GM19463 (cell line): Measurements from ENCODE around the gene LMX1B.

Source experiments
- ATAC-seq: cut with Tn5 transposase; IDR thresholded peaks from one replicate; pipeline ENCODE4 v1.9.1; 2021; ENCODE audit warnings: mild to moderate bottlenecking, moderate library complexity; ENCODE audit not compliant: unreplicated experiment

LMX1B gene

DNA sequence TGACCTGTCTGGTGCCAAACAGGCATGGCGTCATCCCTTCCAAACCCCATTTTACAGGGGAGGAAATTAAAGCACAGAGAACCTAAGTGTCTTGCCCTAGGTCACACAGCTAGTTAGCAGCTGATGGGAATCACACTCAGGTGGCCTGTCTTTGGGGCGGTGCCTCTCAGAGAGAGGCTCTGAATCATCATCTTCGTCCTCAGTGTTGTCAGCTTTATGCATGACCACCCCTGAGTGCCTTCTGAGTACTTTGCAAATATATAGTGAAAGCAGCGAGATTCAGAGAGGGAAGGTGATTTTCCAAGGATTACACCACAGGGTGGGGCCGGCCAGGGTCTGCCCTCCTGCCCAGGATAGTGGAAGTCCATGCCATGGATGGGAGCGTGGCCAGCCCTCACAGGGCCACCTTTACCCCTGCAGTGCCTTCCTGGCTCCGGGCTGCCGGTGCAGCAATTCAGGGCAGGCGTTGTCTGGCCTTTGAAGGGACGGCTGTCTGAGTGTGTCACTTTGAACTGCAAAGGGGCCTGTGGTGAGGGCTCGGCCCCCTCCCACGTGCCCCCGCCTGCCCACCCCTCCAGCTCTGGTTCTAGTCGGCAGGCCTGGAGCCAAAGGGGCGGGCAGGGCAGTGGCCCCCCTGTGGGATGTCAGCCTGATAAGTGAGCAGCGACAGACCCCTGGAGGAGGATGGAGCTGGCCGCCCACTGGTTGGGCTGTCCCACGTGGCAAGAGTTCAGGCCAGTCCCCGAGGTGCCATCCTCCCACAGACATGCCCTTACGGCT lies 16.9 kb downstream of the LMX1B start:
- ATAC-seq = no peak

DNA sequence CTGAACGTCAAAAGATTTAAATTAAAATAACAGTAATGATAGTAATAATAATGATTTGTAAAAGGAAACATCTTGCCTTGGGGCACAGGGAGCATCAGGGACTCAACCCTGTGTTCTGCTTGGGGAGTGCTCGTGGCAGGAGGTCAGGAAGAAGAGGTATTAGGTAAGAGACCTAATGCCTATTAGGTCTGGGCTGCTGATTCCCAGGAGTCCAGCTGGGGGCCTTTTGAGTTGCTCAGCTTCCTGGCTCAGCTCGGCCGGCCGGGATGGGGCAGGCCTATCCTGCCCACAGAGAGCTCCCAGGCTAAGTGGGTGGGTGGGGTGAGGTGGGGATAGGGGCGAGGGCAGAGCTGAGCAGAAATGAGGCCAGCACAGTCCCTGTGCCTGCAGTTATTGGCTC lies 17.5 kb downstream of the LMX1B start:
- ATAC-seq = no peak

DNA sequence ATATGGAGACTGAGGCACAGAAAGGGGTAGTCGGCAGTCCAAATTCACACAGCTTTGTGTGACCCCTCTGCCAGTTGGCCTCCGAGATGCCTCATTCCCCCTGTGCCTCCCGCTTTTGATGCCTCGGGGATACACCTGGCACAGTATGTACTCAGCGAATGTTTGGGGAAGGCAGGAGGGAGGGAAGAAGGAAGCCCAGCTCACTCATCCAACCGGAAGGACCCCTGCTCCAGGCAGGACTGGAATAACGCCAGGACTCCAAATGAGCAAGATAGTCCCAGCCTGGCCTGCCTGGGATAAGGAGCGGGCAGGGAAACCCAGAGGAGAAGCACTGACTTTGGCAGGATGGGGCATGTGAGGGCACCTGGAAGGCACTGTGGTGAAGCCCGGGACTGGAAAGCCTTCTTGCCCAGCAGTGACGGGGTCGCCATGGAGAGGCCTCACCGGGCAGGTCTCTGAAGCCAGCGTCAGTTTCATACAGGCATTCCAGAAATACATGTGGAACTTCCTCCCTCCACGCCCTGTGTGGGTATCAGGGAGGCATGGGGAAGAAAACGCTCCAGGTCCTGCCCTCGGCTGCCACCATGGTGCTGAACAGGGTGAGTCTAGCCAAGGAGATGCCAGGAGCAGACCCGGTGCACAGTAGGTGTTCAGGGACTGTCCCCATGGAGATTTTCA lies 20.3 kb downstream of the LMX1B start:
- ATAC-seq = no peak

DNA sequence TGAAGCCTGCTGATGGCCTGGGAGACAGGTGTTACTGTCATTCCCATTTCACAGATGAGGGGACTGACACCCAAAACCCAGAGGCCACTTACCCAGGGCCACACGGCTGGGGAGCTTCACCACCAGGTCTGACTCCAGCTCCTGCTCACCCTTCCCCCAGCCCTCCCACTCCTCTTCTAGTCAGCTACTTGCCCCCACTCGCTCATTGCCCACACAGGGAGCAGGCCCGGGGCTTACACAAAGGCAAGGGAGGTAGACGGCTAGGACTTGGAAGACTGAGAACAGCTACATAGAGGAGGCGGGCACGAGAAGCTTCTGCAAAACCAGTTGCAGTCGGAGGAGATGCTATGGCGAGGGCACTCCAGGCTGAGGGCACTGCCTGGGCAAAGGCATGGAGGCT lies 21.3 kb downstream of the LMX1B start:
- ATAC-seq = no peak

DNA sequence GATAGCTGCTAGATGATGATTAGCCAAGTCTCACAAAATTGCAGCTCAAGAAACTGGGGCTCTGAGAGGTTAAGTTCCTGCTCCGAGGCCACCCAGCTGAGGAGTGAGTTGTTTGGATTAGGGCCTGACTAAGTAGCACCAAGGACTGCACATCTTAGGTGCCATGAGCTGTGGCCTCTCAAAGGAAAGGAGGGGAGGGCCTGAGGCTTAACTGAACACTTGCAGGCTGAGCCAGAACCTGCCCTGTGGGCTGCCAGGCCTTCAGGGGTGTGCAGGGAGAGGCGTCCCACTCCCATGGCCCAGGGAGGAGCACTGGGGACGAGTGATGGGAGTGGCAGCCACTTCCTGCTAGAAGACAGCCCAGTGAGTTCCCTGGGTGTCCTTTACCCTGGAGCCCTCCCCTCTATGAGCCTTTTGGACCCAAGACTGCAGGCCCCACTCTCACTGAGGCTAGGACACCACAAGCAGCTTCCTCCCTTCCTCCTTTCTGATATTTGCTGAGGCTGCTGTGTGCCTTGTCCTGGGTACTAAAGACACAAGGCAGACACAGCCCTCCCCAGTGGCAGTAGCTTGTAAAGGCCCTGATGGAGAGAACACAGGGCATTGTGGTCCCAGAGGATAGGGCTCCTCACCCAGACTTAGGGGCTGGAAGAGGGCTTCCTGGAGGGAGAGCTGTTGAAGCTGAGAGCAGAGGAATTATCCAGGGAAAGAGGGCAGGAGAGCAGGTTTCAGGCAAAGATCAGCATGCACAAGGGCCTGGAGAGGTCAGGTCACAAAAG lies 22.1 kb downstream of the LMX1B start:
- no peak for ATAC-seq

GRCh38 chr9:126636983-126637798 lies 23.5 kb downstream of the LMX1B start:
- no peak for ATAC-seq

- no peak for ATAC-seq
These were observed 24.9 kb downstream of the LMX1B start for GRCh38 chr9:126638571-126639132.

- ATAC-seq = no peak
These were observed 25.7 kb downstream of the LMX1B start for GRCh38 chr9:126639318-126640000.

GRCh38 chr9:126641118-126641851 lies 27.6 kb downstream of the LMX1B start:
- no peak for ATAC-seq

DNA sequence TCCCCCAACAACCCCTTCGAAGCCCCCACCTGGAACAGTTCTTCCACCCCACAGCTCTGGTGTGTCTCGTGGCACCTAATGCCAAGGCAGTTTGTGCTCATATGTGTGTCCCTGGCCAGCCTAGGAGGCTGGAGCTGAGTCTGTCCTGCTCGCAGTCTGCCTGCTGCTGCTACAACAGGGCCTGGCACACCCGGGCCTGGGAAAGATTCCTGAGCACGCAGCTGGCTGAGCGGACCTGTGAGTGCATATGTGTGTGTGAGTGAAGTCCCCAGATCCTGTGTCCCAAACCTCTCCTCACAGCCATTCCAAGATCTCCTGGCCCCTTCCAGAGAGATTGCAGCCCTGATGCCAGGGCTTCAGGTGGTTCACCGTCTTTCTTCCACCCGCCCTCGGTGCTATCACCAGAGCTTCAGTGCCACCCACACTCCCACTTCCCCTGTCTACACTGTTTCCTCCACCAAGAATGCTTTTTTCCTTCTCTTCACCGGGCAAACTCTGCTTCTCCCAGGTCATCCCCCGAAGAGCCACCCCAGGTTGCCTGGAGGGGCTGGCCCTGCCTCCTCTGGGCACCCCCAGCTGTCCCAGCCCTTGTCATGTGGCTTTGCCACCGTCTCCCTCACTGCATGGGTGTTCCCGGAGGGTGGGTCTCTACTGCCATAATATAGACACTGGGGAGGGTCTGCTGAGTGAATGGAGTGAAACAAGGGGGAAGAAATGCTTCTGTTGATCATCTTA lies 28.4 kb downstream of the LMX1B start:
- ATAC-seq = no peak

GRCh38 chr9:126642839-126643238 lies 29.1 kb downstream of the LMX1B start:
- no peak for ATAC-seq

GRCh38 chr9:126643945-126644527 lies 30.3 kb downstream of the LMX1B start:
- ATAC-seq = no peak

DNA sequence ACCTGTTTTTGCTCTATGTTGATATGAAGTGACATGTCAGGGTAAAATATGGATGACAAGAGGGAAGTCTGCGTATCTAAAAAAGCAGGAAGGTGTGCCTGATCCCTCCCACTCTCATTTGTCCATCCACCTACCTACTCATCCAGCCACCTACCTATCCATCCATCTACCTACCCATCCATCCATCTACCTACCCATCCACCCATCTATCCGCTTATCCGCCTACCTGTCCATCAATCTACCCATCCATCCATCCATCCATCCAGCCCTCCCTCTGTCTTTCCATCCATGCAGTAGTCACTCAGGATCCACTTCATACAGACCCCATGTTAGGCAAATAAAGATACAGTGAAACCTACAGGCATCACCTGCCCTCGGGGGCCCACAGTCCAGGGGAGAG lies 32.4 kb downstream of the LMX1B start:
- ATAC-seq = no peak

GRCh38 chr9:126647585-126648411 lies 34.1 kb downstream of the LMX1B start:
- no peak for ATAC-seq

- no peak for ATAC-seq
These were observed 35.7 kb downstream of the LMX1B start for GRCh38 chr9:126649477-126649876.

DNA sequence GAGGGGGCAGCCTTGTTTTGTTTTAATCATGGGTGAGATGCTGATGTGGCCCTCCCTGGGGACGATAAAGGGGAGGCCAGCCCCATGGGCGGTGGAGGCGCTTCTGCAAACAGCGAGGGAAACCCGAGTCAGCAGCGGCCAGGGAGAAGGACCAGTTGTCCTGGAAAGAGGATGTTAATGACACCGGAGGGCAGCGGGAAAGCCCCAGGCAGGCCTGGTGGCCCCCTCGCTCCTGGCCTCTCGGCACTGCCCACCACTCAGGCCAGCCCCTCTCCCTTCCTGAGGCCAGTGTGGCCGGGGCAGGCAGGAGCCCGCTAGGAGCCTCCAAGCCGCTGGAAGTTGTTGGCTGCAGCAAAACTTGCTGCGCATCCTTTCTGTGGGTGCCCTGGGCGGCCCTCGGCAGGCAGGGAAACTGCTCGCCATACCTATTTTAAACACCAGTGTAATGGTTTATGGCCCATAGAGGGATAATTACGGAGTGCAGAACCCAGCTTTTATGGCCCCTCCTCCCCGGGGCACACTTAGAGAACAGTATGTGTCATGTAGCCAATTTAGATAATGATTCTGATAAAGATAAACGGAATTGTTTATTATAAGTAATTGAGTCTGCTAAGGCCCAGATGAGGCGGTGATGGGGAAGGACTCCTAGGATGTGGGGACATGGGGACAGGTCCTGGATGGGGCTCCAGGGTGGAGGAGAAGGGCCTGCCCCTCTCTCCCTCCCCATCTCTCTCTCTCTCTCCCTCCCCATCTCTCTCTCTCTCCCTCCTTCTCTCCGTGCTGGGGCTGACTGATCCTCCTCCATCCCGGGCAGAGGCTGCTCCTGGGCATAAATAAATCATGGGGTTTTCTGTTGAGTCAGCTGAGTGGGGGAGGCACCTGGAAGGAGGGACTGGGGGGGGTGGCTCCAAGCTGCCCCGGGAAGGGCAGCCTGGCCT lies 36.9 kb downstream of the LMX1B start:
- ATAC-seq = no peak
